ENCODE results near the gene PAIP2.

- TF ChIP-seq CTCF (conservative IDR thresholded peaks at IDR 0.05; ENCODE audit: low read length) = no peak
- no peak for TF ChIP-seq EZH2phosphoT487 (IDR thresholded peaks at IDR 0.05; ENCODE audit: borderline replicate concordance, low read depth, low read length)
Measured at GRCh38 chr5:139314276-139314675, 27.4 kb upstream of the PAIP2 start.
